Astrocyte (in vitro differentiated cells and primary cell): ENCODE measurements around the gene KRT40. TPM values are rescaled to one million over a fixed set of nuclear protein-coding genes. Genes with fewer than 3 reads are reported as not detected.

Experiments
- DNase-seq: peaks from one replicate; pipeline ENCODE4 v3.0.0-alpha.2; 2010; ENCODE audit warnings: low read depth
- FAIRE-seq: peaks from 2 replicates; lab custom pipeline; 2011; peaks lifted over from hg19 to GRCh38; lab: Jason Lieb, UNC
- H2AFZ ChIP-seq: 2 replicates; pipeline ENCODE4 v1.6.0; 2012; ENCODE audit warnings: low read depth, low read length, inconsistent platforms
- H3K27ac ChIP-seq: 2 replicates; pipeline ENCODE4 v1.5.1; 2011; ENCODE audit warnings: low read depth, low read length, inconsistent platforms
- H3K27me3 ChIP-seq: 2 replicates; pipeline ENCODE4 v1.6.0; 2011; ENCODE audit warnings: low read length, inconsistent platforms; ENCODE audit not compliant: insufficient read depth
- H3K36me3 ChIP-seq: 2 replicates; pipeline ENCODE4 v1.5.1; 2011; ENCODE audit warnings: low read length, inconsistent platforms; ENCODE audit not compliant: insufficient read depth
- H3K4me1 ChIP-seq: 2 replicates; pipeline ENCODE4 v1.5.1; 2011; ENCODE audit warnings: low read length, inconsistent platforms; ENCODE audit not compliant: insufficient read depth
- H3K4me2 ChIP-seq: 2 replicates; pipeline ENCODE4 v1.6.0; 2012; ENCODE audit warnings: low read length, inconsistent platforms
- H3K4me3 ChIP-seq: 2 replicates; pipeline ENCODE4 v1.5.1; 2011; ENCODE audit warnings: low read depth, mild to moderate bottlenecking, low read length, inconsistent platforms; ENCODE audit not compliant: insufficient read depth
- H3K79me2 ChIP-seq: 2 replicates; pipeline ENCODE4 v1.6.0; 2012; ENCODE audit warnings: mild to moderate bottlenecking, low read length, inconsistent platforms; ENCODE audit not compliant: insufficient read depth
- H3K9ac ChIP-seq: 2 replicates; pipeline ENCODE4 v1.6.0; 2012; ENCODE audit warnings: mild to moderate bottlenecking, low read length, inconsistent platforms
- H3K9me3 ChIP-seq: 2 replicates; pipeline ENCODE4 v1.5.1; 2012; ENCODE audit warnings: low read depth, mild to moderate bottlenecking, low read length, inconsistent platforms; ENCODE audit not compliant: insufficient read depth
- H4K20me1 ChIP-seq: 2 replicates; pipeline ENCODE4 v1.6.0; 2012; ENCODE audit warnings: low read length, inconsistent platforms; ENCODE audit not compliant: insufficient read depth
- H3K27ac Mint-ChIP-seq: one replicate; pipeline ENCODE4 v1.8.0; 2021; ENCODE audit warnings: mild to moderate bottlenecking, mixed read lengths; ENCODE audit not compliant: unreplicated experiment
- H3K27me3 Mint-ChIP-seq: one replicate; pipeline ENCODE4 v1.8.0; 2021; ENCODE audit warnings: low read depth, mixed read lengths; ENCODE audit not compliant: unreplicated experiment
- H3K36me3 Mint-ChIP-seq: one replicate; pipeline ENCODE4 v1.8.0; 2021; ENCODE audit warnings: low read depth, mixed read lengths; ENCODE audit not compliant: unreplicated experiment
- H3K4me1 Mint-ChIP-seq: one replicate; pipeline ENCODE4 v1.8.0; 2021; ENCODE audit warnings: low read depth, mixed read lengths; ENCODE audit not compliant: unreplicated experiment
- H3K4me3 Mint-ChIP-seq: one replicate; pipeline ENCODE4 v1.8.0; 2021; ENCODE audit warnings: mild to moderate bottlenecking, moderate library complexity, mixed read lengths; ENCODE audit not compliant: unreplicated experiment
- H3K9me3 Mint-ChIP-seq: one replicate; pipeline ENCODE4 v1.8.0; 2021; ENCODE audit warnings: mild to moderate bottlenecking, mixed read lengths; ENCODE audit not compliant: unreplicated experiment
- EZH2 ChIP-seq: IDR thresholded peaks from 2 replicates; pipeline ENCODE4 v1.6.1; 2012; ENCODE audit warnings: mild to moderate bottlenecking, low read length, inconsistent platforms; ENCODE audit not compliant: insufficient read depth
- total RNA-seq: library from RNA; stranded (reverse); gene quantifications from 2 replicates; pipeline ENCODE4 v1.2.1, GENCODE V29; 2021
- TF ChIP-seq, protein P1 (sequence below): IDR thresholded peaks from 2 replicates; pipeline ENCODE4 v1.5.1; 2011; ENCODE audit warnings: low read depth, mild to moderate bottlenecking, inconsistent platforms, low read length, moderate library complexity; ENCODE audit not compliant: insufficient read depth

KRT40 gene
- total RNA-seq, 1 donor from 2014 or later = not detected

GRCh38 chr17:40980117-40980516, 4.0 kb downstream of the KRT40 start:
- H3K4me1 ChIP-seq = no peaks in the 10 kb centered on the region
- FAIRE-seq (no peak), DNase-seq (no peak)
- H3K79me2 ChIP-seq = no peaks in the 10 kb centered on the region
- H3K27ac Mint-ChIP-seq = no peak overlapping the region
- no peaks in the 10 kb centered on the region for H3K9me3 ChIP-seq
- no peak overlapping the region for H3K9ac ChIP-seq
- H2AFZ ChIP-seq = no peak overlapping the region
- H3K27me3 Mint-ChIP-seq = peaks cover 1% of the 10 kb centered on the region
- no peaks in the 10 kb centered on the region for H3K27me3 ChIP-seq
- TF ChIP-seq EZH2 = no peak
- H3K27ac ChIP-seq = no peak overlapping the region
- H3K4me1 Mint-ChIP-seq = no peaks in the 10 kb centered on the region
- H3K9me3 Mint-ChIP-seq = no peaks in the 10 kb centered on the region
- no peak overlapping the region for H3K4me2 ChIP-seq
- no peaks in the 10 kb centered on the region for H3K36me3 ChIP-seq
- H4K20me1 ChIP-seq = no peaks in the 10 kb centered on the region
- no peak overlapping the region for H3K4me3 Mint-ChIP-seq
- H3K4me3 ChIP-seq = no peak overlapping the region
- no peaks in the 10 kb centered on the region for H3K36me3 Mint-ChIP-seq

DNA sequence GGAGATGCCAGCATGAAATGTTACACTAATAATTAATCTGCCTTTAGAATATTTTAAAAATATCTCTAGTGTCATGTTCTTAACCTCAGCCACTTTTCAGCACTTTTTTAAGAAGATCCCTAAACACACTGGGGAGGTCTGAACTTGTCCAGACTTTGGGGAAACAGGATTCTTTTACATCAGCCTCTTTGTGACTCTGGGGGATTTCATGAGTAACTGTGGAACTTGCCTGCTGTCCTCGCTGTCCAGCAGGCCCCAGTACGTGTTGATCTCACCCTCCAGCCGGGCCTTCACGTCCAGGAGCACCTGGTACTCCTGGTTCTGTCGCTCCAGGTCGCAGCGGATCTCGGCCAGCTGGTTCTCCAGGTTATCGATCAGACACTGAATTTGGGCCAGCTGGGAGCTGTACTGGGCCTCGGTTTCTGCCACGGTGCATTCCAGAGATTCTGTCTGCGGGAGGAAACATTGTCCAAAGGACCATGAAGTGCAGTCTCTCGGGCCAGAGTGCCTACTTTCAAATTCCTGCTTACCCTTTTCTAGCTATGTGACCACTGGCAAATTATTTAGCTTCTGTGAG, 5.5 kb downstream of the KRT40 start:
- Histone ChIP-seq H4K20me1 (no peaks in the 10 kb centered on the region), H3K79me2 (no peaks in the 10 kb centered on the region), H3K4me2 (no peak overlapping the region), H2AFZ (no peak overlapping the region), H3K27me3 (no peaks in the 10 kb centered on the region), H3K36me3 (no peaks in the 10 kb centered on the region), H3K9ac (no peak overlapping the region), H3K4me1 (no peaks in the 10 kb centered on the region), H3K27ac (no peak overlapping the region), H3K4me3 (no peak overlapping the region), H3K9me3 (no peaks in the 10 kb centered on the region)
- no peak overlapping the region for H3K4me3 Mint-ChIP-seq
- H3K36me3 Mint-ChIP-seq = no peaks in the 10 kb centered on the region
- no peaks in the 10 kb centered on the region for H3K9me3 Mint-ChIP-seq
- FAIRE-seq (no peak), DNase-seq (no peak)
- TF ChIP-seq EZH2 = no peak
- TF ChIP-seq, protein P1, sequence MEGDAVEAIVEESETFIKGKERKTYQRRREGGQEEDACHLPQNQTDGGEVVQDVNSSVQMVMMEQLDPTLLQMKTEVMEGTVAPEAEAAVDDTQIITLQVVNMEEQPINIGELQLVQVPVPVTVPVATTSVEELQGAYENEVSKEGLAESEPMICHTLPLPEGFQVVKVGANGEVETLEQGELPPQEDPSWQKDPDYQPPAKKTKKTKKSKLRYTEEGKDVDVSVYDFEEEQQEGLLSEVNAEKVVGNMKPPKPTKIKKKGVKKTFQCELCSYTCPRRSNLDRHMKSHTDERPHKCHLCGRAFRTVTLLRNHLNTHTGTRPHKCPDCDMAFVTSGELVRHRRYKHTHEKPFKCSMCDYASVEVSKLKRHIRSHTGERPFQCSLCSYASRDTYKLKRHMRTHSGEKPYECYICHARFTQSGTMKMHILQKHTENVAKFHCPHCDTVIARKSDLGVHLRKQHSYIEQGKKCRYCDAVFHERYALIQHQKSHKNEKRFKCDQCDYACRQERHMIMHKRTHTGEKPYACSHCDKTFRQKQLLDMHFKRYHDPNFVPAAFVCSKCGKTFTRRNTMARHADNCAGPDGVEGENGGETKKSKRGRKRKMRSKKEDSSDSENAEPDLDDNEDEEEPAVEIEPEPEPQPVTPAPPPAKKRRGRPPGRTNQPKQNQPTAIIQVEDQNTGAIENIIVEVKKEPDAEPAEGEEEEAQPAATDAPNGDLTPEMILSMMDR = no peak
- H3K27me3 Mint-ChIP-seq = peaks cover 1% of the 10 kb centered on the region
- no peaks in the 10 kb centered on the region for H3K4me1 Mint-ChIP-seq
- H3K27ac Mint-ChIP-seq = no peak overlapping the region

DNA sequence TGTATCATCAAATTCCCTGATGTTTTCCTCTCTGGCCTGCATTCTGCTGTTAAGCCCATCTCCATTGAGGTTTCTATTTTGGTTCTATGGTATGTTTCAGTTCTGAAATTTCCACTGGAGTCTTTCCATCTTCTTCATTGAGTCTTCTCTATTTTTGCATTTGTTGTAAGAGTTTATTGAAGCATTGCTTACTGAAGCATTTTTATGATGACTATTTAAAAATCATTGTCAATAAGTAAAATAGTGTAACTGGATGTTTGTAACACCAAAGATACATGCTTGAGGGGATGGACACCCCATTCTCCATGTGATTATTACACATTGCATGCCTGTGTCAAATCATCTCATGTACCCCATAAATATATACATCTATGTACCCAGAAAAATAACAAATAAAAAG, 8.6 kb downstream of the KRT40 start:
- Histone ChIP-seq H3K9ac (no peak overlapping the region), H3K27me3 (no peaks in the 10 kb centered on the region), H3K9me3 (no peaks in the 10 kb centered on the region), H3K79me2 (no peaks in the 10 kb centered on the region), H3K36me3 (no peaks in the 10 kb centered on the region), H3K27ac (no peak overlapping the region), H4K20me1 (no peaks in the 10 kb centered on the region), H3K4me3 (no peak overlapping the region), H3K4me1 (no peaks in the 10 kb centered on the region), H3K4me2 (no peak overlapping the region), H2AFZ (no peak overlapping the region)
- Mint-ChIP-seq H3K36me3 (no peaks in the 10 kb centered on the region), H3K27ac (no peak overlapping the region), H3K27me3 (no peaks in the 10 kb centered on the region), H3K4me3 (no peak overlapping the region), H3K4me1 (no peaks in the 10 kb centered on the region), H3K9me3 (no peaks in the 10 kb centered on the region)
- TF ChIP-seq EZH2 = no peak
- TF ChIP-seq, protein P1 = no peak
- no peak for FAIRE-seq
- no peak for DNase-seq
